Endothelial cell of umbilical vein (primary cell): ENCODE measurements around the gene NINL. TPM values are rescaled to one million over a fixed set of nuclear protein-coding genes. Genes with fewer than 3 reads are reported as not detected.

ENCODE experiments used
- BruUV-seq: library from RNA; stranded (reverse); fragments of 400-500 nt; replicated peaks from 2 replicates; lab custom pipeline; 2021; lab: Mats Ljungman, UMichigan
- CTCF ChIA-PET: fragments of 300-600, 350-600 bp; sonication (Branson Sonifier 250); formaldehyde crosslinking; loops from one replicate; lab custom pipeline; 2021; ENCODE audit warnings: antibody characterized with exemption, inconsistent platforms; lab: Charles Lee
- POLR2A ChIA-PET: fragments of 300-600, 350-600 bp; sonication (Branson Sonifier 250); formaldehyde crosslinking; loops from one replicate; lab custom pipeline; 2021; ENCODE audit warnings: antibody characterized with exemption, inconsistent platforms; lab: Charles Lee
- DNase-seq: peaks from one replicate; pipeline ENCODE4 v3.0.0-alpha.2; 2011; ENCODE audit warnings: low read depth, low spot score
- FAIRE-seq: peaks from 2 replicates; lab custom pipeline; 2011; peaks lifted over from hg19 to GRCh38; lab: Jason Lieb, UNC
- H2AFZ ChIP-seq: 2 replicates; pipeline ENCODE4 v1.6.0; 2012; ENCODE audit warnings: low read depth, low read length, control low read depth, inconsistent platforms
- H3K27ac ChIP-seq: 2 replicates; pipeline ENCODE4 v1.5.1; 2011; ENCODE audit warnings: low read depth, mild to moderate bottlenecking, control low read depth, low read length, moderate library complexity; ENCODE audit not compliant: insufficient read depth
- H3K27me3 ChIP-seq, 2 experiments: 2 replicates each; pipeline versions ENCODE4 v1.6.0 to v1.6.1; 2011; ENCODE audit warnings: low read length in 2 of 2, mixed read lengths in 1 of 2; ENCODE audit not compliant: control insufficient read depth in 2 of 2, insufficient read depth in 2 of 2
- H3K36me3 ChIP-seq, 2 experiments: 2 replicates in 1 of 2; 3 replicates in 1 of 2; pipeline ENCODE4 v1.5.1; 2011; ENCODE audit warnings: low read length in 2 of 2, mild to moderate bottlenecking in 1 of 2, moderate library complexity in 1 of 2; ENCODE audit not compliant: control insufficient read depth in 2 of 2, insufficient read depth in 2 of 2; ENCODE audit errors: extremely low read depth in 1 of 2
- H3K4me1 ChIP-seq: 3 replicates; pipeline ENCODE4 v1.5.1; 2011; ENCODE audit warnings: mild to moderate bottlenecking, low read length; ENCODE audit not compliant: control insufficient read depth, insufficient read depth; ENCODE audit errors: extremely low read depth
- H3K4me2 ChIP-seq: 2 replicates; pipeline ENCODE4 v1.6.1; 2011; ENCODE audit warnings: low read length, control low read depth, mixed read lengths; ENCODE audit not compliant: insufficient read depth
- H3K4me3 ChIP-seq, 3 experiments: fragments of 200-600 bp in 1 of 3; sonication (generic), shearing (Covaris generic) in 1 of 3; replicated peaks in 1 of 3; 2 replicates each; pipeline ENCODE4 v1.5.1; 2011 to 2016; ENCODE audit warnings: control low read depth in 3 of 3, low read length in 3 of 3, mild to moderate bottlenecking in 2 of 3, inconsistent platforms in 1 of 3, low read depth in 1 of 3, moderate library complexity in 1 of 3; ENCODE audit not compliant: insufficient read depth in 1 of 3
- H3K79me2 ChIP-seq: 2 replicates; pipeline ENCODE4 v1.6.0; 2012; ENCODE audit warnings: low read length, inconsistent platforms; ENCODE audit not compliant: control insufficient read depth, insufficient read depth
- H3K9ac ChIP-seq: replicated peaks from 2 replicates; pipeline ENCODE3; 2011; ENCODE audit warnings: low read length, control low read depth; ENCODE audit not compliant: insufficient read depth; ENCODE audit errors: extremely low read depth
- H3K9me1 ChIP-seq: replicated peaks from 3 replicates; pipeline ENCODE4 v1.6.0; 2011; ENCODE audit warnings: mild to moderate bottlenecking, low read length; ENCODE audit not compliant: control insufficient read depth, insufficient read depth; ENCODE audit errors: extremely low read depth
- H3K9me3 ChIP-seq: replicated peaks from 2 replicates; pipeline ENCODE4 v1.5.1; 2012; ENCODE audit warnings: low read length, inconsistent platforms; ENCODE audit not compliant: control insufficient read depth, insufficient read depth
- H4K20me1 ChIP-seq: replicated peaks from 2 replicates; pipeline ENCODE3; 2011; ENCODE audit warnings: mild to moderate bottlenecking, low read length; ENCODE audit not compliant: control insufficient read depth, insufficient read depth; ENCODE audit errors: extremely low read depth
- EZH2 ChIP-seq: IDR thresholded peaks from 2 replicates; pipeline ENCODE4 v1.6.1; 2012; ENCODE audit warnings: borderline replicate concordance, low read depth, mild to moderate bottlenecking, moderate library complexity, low read length, inconsistent platforms; ENCODE audit not compliant: severe bottlenecking
- FOS ChIP-seq: IDR thresholded peaks from 2 replicates; pipeline ENCODE4 v1.6.1; 2011; ENCODE audit warnings: mild to moderate bottlenecking, low read length, moderate library complexity, borderline replicate concordance; ENCODE audit not compliant: insufficient read depth
- GATA2 ChIP-seq: IDR thresholded peaks from 2 replicates; pipeline ENCODE4 v1.7.0; 2011; ENCODE audit warnings: low read depth, mild to moderate bottlenecking, moderate library complexity, mixed read lengths, low read length; ENCODE audit not compliant: insufficient read length, insufficient read depth
- JUN ChIP-seq: IDR thresholded peaks from 2 replicates; pipeline ENCODE4 v1.6.1; 2011; ENCODE audit warnings: borderline replicate concordance, low read depth; ENCODE audit not compliant: insufficient read length, insufficient read depth
- MAX ChIP-seq: IDR thresholded peaks from 2 replicates; pipeline ENCODE4 v1.6.1; 2011; ENCODE audit not compliant: insufficient read depth, insufficient read length
- MYC ChIP-seq: IDR thresholded peaks from one replicate; pipeline ENCODE4 v1.6.1; 2011; ENCODE audit warnings: mild to moderate bottlenecking, low read depth, low read length
- POLR2A ChIP-seq: IDR thresholded peaks from 2 replicates; pipeline ENCODE4 v1.6.1; 2012; ENCODE audit warnings: low read depth, mild to moderate bottlenecking, control low read depth, low read length
- POLR2AphosphoS5 ChIP-seq: IDR thresholded peaks from 2 replicates; pipeline ENCODE4 v1.6.1; 2012; ENCODE audit warnings: low read depth, mild to moderate bottlenecking, control low read depth, low read length, moderate library complexity; ENCODE audit not compliant: insufficient read depth
- dilution Hi-C: fragments of 300-500 bp; cut with MboI; formaldehyde crosslinking; loops from one replicate; pipeline ENCODE4 v1.15.0; 2019; ENCODE audit warnings: low sequenced_read_pairs; ENCODE audit not compliant: extremely low pct_ligation_motif_present
- intact Hi-C: fragments of 100-400 bp; cut with micrococcal nuclease; formaldehyde crosslinking; loops from one replicate; pipeline ENCODE4 v1.10.0; 2022
- polyA plus RNA-seq, 4 experiments: library from polyadenylated mRNA; depleted of rRNA in 3 of 4; stranded (reverse) in 3 of 4; unstranded in 1 of 4; fragments of >200 nt; gene quantifications; 2 replicates each; pipeline versions ENCODE4 v1.2.1 to v1.2.3, GENCODE V29; 2011 to 2012; ENCODE audit warnings: missing spikeins in 1 of 4
- total RNA-seq: library from RNA; stranded (reverse); gene quantifications from 2 replicates; pipeline ENCODE4 v1.2.3, GENCODE V29; 2021
- TF ChIP-seq, protein P1 (sequence below), 2 donors: IDR thresholded peaks; 1 replicate in 1 of 2; 2 replicates in 1 of 2; pipeline ENCODE4 v1.5.1; 2011; ENCODE audit warnings: low read length in 2 of 2, mild to moderate bottlenecking in 2 of 2, moderate library complexity in 2 of 2, control low read depth in 1 of 2, inconsistent platforms in 1 of 2, low read depth in 1 of 2; ENCODE audit not compliant: insufficient read depth in 1 of 2; ENCODE audit errors: extremely low read depth in 1 of 2

Gene NINL
- total and polyA plus RNA-seq, 2 donors (not counting 3 experiments of a cell fraction or from before 2014, with no cell fraction given): 13.2 to 25.5 TPM

- CTCF ChIA-PET: no interaction called here
Observed at GRCh38 chr20:25548613-25549086, 36.7 kb downstream of the NINL start.

More at GRCh38 chr20:25548613-25549086, 36.7 kb downstream of the NINL start:
- H3K4me1 ChIP-seq: no peaks in the 10 kb centered on the region
- FAIRE-seq (no peak), DNase-seq (no peak)
- no peak overlapping the region for H3K27ac ChIP-seq
- H3K4me2 ChIP-seq: no peak overlapping the region
- no peaks in the 10 kb centered on the region for H3K9me3 ChIP-seq
- H3K79me2 ChIP-seq: no peaks in the 10 kb centered on the region
- intact Hi-C loops (no loop called here), dilution Hi-C loops (no loop called here)
- no peak overlapping the region for H3K9ac ChIP-seq
- no TSS peak for BruUV-seq
- no peak for TF ChIP-seq JUN
- TF ChIP-seq POLR2A: no peak
- no peak for TF ChIP-seq FOS
- TF ChIP-seq MAX: no peak
- TF ChIP-seq EZH2: no peak
- TF ChIP-seq, protein P1, sequence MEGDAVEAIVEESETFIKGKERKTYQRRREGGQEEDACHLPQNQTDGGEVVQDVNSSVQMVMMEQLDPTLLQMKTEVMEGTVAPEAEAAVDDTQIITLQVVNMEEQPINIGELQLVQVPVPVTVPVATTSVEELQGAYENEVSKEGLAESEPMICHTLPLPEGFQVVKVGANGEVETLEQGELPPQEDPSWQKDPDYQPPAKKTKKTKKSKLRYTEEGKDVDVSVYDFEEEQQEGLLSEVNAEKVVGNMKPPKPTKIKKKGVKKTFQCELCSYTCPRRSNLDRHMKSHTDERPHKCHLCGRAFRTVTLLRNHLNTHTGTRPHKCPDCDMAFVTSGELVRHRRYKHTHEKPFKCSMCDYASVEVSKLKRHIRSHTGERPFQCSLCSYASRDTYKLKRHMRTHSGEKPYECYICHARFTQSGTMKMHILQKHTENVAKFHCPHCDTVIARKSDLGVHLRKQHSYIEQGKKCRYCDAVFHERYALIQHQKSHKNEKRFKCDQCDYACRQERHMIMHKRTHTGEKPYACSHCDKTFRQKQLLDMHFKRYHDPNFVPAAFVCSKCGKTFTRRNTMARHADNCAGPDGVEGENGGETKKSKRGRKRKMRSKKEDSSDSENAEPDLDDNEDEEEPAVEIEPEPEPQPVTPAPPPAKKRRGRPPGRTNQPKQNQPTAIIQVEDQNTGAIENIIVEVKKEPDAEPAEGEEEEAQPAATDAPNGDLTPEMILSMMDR (IDR thresholded peaks at IDR 0.05; ENCODE audit: extremely low read depth in 1 of 2, insufficient read depth in 1 of 2, low read depth in 1 of 2, low read length in 2 of 2): no peak
- no peak for TF ChIP-seq GATA2
- no peak for TF ChIP-seq POLR2AphosphoS5
- TF ChIP-seq MYC: no peak
- no peak overlapping the region for H2AFZ ChIP-seq
- no peak overlapping the region for H3K4me3 ChIP-seq
- no peaks in the 10 kb centered on the region for H3K9me1 ChIP-seq
- H4K20me1 ChIP-seq: no peaks in the 10 kb centered on the region
- no peaks in the 10 kb centered on the region for H3K27me3 ChIP-seq
- H3K36me3 ChIP-seq: no peaks in the 10 kb centered on the region
- POLR2A ChIA-PET: no interaction called here
